HG02610 (cell line): ENCODE results near the gene ETS1.

ENCODE experiments used
- ATAC-seq: cut with Tn5 transposase; IDR thresholded peaks from one replicate; pipeline ENCODE4 v1.9.1; 2021; ENCODE audit warnings: mild to moderate bottlenecking, moderate library complexity; ENCODE audit not compliant: unreplicated experiment

ETS1 gene, protein sequence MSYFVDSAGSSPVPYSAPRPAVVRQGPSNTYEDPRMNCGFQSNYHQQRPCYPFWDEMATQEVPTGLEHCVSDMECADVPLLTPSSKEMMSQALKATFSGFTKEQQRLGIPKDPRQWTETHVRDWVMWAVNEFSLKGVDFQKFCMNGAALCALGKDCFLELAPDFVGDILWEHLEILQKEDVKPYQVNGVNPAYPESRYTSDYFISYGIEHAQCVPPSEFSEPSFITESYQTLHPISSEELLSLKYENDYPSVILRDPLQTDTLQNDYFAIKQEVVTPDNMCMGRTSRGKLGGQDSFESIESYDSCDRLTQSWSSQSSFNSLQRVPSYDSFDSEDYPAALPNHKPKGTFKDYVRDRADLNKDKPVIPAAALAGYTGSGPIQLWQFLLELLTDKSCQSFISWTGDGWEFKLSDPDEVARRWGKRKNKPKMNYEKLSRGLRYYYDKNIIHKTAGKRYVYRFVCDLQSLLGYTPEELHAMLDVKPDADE

DNA sequence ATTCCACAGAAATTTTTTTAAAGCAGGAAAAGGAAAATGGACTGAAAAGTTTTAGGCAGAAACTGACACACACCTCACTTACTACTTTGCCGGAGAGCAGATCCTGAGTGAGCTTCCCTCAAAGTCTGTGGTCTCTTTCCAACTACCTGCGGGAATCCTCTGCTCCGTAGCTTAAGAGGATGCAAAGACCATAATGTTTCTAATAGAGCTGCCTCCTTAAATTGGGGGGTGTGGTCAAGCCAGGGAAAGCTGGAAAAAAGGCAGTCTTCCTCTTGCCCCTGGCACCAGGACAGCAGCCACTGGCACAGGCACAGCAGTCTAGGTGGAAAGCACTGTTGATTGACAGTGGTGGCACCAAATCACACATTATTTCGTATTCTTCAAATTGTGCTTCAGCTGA, at the start of gene ETS1:
ETS1 (minus strand) TSS at position 144 of the 400 bp plus-strand sequence. CDS start 14,428 bp downstream, outside the sequence.
- ATAC-seq: no peak

DNA sequence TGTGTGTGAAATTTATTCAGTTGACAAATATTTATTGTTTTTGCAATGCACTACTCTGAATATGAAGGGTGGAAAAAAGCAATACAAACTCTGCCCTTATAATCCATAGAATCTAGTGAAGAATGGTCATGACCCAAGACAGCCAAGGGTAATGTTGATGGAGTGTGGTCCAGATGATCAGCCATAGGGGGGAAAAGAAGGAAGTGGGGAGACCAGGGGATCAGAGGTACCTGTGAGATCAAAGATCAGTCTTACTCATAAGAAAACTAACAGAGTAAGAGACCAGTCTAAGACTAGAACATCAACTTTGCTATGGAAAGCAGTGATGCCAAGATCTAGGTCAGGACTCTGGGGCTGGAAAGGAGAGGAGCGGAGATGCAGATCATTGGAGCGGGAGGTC, 47.0 kb upstream of the ETS1 start:
- no peak for ATAC-seq

DNA sequence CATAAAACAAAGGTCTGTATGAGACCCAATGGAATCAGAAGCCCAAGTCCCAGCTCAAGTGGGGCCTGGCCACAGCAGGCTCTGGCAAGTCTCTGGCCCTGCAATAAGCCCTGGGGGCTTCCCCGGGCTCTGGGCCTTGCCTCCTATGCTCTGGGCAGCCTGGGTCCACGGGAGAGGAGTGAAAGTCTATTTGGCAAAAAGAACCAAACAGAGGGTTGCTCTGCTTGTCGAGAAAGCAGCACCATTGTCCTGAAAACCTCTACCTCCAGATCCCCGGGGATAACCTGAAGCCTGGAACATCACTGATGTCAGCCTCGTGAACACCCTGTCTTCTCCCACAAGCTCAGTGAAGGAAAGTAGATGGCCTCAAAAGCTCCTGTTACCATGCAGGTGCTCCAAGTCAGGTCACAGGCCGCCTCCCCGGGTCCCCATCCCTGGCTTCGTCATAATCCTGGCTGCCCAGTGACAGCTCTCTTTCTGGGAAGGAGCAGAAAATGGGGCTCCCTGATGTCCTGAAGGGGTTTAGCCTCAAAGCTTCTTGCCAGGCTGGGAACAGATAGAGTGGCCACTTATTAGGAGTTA, 46.1 kb upstream of the ETS1 start:
- ATAC-seq: no peak

DNA sequence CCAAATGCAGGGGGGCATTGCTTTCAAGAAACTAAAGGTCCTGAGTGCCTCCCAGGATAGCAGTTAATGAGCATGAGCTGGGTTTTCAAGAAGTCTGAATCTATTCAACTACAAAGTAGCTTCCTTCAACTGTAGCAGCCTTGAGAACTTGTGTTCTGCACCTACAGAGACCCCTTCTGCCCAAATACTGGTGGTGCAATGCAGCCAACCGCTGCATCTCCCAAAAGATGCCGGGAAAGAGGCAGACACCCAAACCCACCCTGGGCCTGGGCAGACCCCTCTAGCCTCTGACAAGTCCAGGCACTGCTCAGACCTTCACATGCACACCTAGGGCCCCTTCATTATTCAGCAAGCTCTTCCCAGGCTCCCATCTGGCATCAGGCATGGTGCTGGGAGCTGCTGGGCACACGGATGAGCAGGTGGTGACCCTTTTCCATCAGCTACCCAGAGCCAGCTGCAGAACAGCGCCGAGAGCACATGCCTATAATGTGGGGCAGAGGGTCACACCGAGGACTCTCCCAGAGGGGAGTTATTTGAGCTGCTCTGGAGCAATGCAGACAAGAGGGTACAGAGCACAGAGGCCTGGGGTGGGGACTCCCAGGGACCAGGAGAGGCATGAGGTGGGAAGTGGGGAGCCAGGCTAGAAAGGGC, 44.9 kb upstream of the ETS1 start:
- ATAC-seq: no peak

DNA sequence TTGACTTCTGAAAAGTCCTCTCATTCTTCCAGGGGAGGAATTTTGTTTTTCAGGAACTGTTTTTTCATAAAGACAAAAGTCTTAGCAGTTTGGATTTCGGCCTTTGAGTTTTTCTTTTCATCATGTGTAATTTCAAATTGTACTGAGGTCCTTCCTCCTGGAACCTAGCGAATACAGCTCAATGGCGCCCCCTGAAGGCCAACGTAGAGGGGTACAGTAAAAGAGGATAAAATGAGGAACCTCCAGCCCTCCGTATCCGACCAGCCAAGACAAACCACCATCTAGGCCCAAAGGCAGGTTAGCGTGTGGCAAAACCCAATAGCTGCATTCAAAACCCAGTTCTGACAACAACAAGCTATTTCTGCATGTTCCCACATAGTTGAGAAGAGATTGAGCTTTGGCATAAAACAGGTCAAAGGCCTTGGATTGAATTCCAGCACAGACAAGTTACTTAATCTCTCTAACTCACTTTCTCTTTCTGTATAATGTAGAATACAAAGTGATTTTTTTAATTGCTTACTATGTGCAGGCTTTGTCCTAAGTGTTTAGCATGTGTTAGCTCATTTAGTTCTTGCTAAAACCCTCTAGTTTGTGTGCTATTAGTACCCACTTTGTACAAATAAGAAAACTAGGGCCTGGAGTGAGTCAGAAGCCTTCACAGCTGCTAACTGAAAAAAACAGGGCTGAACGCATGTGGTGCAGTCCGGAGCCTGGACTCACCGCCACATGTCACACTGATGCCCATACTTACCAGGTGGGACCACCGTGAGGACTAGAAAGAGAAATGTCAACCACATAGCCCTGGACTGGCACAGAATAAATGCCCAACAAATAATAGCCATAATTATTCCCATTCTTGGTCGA, 43.2 kb upstream of the ETS1 start:
- peak; percentile 60 for ATAC-seq

DNA sequence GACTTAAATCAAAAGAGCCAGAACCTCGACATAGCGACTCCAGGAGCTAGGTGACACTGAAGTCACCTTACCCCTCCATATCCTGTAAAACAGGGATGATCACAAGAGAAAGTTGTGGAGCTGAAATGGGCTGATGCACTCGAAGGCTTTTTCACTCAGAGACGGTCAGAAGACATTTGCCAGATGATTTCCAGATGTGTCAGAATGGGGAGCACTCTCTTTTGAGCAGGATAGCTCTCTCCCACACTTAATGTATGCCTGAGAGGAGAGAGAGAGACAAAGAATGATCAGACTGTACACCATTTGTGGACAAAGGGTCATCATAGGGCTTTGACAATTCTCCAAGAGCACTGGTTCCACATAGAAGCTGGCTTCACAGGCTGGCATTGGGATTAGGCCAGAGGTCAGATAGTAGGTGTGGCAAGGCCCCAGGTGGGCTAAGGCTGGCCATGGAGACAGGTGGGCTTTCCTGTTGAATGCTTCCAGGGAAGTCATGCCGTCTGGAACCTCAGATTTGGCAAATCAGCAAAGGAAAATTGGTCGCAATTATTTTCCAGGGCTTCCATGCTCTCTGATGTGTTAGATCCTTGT, 42.3 kb upstream of the ETS1 start:
- ATAC-seq: no peak

DNA sequence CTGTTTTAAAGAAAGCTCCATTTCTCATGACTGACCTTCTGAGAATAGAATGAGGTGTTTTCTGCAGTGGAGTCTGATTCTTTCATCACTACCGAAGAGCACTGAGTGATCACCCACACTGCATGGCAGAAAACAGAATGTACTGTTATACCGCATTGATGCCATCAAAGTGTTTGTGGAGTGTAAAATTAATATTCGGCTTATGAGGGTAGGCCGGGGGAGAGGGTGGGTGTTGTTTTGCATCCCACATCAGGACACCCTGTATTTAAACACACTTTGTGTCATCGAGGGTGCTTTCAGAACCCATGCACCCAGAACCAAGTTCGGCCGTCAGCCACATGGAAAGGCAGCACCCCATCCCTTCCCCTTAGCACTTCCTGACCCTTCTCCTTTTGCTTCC, 41.3 kb upstream of the ETS1 start:
- ATAC-seq: no peak

DNA sequence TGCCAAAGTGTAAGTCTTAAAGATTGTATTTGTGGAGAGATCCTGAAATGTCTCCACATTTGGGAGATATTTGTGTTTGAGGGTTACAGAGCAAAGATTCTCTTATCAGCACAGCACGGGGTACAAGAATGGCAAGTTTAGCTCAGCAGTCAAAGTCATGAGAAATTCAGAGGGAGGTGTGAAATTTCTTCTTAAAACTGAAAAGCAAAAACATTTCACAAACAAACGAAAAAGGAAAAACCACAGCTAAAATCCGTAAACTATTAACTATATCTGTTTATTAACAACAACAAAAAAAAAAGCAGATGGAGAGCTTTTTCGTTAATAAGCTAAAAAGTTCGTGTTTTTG, 40.9 kb upstream of the ETS1 start:
- ATAC-seq: peak; percentile 15

DNA sequence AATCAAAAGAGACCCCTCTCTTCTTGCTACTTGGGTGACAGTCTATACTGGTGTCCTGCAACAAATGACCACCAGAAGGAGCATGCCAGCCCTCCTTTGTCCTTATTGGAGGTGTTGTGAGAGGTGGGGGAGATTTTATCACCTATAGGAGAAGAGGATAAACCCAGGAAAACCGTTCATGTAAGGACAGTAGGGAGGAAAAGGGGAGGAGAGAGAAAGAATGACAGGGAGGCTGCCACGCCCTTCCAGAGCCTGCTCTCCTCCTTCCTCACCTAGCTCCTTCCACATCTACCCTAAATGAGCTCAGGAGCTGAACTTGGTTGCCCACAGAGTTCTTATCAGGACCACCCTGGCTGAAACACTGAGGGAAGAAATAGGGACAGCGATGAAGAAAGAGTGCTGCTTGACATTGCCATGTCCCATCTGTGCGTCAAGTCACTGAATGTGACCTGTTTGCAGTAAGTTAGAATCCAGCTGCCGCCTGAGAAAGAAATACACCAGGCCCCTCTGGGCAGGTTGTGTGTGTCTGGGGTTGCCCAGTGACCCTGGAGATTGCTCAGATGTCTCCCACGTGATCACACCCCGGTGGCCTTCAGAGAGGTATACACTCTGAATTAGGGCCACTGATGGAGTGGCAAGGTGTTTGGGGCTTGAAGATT, 40.4 kb upstream of the ETS1 start:
- peak; percentile 28 for ATAC-seq

DNA sequence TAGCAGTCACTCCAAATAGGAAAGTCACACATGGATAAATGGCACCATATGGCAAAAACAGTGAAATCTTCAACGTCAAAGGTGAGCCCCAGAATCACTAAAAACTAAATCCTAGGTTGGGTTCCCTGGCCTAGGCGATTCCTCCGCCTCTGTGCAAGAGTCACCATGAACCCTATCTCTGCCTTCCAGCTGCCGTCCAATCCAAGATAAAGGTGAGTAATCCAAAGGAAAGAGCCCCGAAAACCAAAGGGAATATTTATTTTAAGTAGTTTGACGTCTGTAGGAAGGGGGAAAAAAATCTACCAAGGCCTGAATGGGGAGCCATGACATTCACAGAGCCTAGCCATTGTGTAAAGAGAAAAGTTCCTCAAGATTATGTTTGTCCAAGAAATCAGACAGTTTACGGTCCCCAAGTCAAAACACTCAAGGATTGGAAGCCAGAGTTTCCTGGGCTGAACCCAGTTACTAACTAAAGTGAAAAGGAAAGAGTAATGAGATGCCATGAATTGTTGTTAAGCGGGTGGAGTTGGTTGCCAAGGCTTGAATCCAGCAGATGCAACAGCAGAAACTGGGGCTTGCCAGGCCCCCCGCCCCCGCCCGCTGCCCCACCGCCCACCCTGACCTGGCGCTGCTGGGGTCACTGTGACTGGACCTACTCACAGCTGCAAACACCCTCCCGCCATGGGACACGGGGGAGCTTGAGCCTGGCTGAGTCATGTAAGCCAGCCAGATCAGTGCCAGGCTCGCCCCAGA, 39.7 kb upstream of the ETS1 start:
- no peak for ATAC-seq

DNA sequence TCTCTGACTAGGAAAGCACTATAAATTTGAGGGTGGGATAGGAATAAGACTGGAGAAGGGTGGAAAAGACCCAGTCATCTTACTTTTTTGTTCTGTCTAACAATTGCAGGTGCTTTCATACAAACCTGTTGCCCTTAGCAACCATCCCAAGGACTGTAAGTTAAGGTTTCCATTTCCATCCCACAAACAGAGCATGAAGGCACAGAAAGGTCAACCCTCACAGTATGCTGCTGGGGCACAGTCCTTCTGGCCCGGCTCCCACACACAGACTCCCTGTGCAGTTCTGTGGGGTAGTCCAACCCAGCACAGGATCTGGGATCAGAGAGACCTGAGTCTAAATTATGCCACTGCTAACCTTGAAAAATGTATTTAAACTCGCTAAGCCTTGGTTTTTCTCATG, 38.4 kb upstream of the ETS1 start:
- no peak for ATAC-seq

DNA sequence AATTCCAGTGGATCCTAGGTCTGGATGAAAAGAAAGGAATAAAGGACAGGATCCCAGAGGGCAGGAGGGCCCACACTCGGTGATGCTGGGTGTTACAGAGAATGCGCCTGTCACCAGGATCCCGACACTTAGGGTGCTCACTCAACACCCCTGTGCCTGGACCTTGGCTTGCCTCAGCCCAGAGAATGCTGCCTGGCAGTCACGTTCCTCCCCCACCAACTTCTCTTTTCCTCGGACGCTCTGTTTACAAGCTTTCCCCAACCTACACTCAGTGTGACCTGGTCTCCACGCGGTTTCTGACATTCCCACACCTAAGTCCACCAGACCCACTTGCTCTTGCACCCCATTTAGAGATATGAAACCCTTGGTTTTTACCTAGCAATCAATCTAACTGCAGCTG, 38.0 kb upstream of the ETS1 start:
- no peak for ATAC-seq

DNA sequence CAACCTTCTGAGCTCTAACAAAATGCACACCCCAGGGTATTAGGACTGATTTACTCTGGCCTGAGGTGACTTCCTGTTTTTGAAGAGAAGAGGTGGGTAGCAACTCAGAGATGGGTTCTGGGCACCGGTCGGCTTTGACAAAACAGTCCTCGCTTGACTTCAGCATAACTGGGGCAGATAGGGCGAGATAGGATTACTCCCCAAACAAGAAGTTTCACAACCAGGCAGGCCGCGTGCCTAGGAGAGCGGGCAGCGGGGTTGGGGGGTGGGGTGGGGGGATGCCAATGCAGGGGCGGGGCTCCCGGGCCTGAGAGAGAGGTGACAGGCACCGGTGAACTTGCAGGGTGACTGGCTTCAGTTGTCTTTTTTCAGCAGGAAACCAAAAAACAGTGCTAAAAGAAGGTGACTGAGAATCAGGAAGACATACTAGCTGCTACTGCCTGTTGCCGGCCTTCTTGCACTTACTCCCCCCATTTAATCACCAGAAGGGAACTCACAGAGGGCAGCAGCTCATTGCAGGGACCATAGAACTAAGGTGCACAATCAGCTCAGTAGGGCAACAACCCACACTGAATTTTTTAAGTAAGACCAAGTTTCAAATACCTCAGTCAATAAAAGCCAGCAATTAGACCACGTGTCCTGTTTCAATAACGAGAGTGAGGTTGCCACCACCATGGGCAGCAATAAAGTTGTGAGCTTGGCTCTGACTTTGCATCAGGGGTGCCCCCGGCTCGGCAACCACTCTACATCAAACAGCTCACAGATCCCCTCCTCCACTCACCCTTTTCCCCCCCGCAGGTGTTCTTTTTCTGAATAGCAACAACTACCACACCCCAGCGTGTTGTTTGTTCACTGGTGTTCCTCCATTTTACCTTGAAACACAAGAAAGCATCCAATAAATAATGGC, 37.2 kb upstream of the ETS1 start:
- no peak for ATAC-seq

DNA sequence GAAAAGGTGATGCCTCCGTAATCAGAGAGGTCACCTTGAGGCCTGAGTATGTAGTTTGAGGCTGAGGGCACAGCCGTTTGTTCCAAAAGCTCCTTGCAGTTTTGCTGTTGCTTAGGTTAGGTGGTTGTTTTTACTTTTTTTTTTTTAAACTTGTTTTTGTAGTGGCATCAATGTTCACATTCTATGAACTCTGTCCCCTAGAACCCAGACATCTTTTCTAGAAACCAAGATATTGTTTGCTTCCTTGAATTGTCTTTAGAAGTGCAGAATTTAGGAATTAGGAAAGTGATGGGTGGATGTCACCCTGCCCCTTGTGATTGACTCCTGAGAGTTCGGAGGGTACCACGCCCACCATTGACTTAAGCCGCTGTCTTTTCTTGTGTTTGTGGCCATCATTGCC, 35.7 kb upstream of the ETS1 start:
- no peak for ATAC-seq

DNA sequence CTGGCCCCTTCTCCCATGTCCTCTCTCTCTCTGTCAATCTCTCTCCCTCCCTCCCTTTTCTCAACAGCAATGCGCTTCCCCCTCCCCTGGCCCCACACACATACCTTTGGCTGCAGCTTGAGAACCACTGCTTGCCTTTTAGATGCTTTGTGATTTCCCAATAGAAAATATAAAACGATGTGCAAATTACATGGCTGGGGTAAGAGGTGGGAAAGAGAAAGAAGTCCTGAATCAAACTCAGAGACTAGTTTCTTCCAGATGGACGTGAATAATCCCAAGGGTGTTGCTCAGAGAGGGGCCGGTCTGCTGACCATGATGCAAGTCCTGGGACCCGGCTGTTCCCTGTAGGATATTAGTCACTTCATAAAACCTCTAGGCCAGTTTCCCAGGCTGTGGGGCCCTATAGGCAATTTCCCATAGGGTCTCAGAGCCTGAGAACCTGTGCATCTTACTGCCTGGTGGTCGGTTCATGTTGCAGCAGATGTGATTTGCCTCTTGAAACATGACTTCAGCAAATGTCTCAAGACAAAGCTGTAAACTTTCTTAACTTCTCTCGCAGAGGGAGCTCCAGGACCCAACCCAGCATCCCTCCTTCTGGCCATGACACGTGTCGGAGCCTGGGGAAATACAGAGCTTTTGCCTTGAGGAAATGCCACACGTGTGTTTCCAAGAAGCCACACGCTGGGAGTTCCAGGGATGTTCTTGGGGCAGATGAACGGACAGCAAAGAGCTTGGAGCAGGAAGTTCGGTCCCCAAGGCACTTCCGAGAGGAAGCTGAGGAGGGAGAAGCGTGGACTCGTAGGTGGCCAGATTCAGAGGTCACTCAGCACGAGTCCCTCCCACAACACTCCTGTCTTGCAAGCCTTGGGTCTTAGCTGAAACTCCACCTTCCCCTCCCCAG, 34.5 kb upstream of the ETS1 start:
- ATAC-seq: no peak

DNA sequence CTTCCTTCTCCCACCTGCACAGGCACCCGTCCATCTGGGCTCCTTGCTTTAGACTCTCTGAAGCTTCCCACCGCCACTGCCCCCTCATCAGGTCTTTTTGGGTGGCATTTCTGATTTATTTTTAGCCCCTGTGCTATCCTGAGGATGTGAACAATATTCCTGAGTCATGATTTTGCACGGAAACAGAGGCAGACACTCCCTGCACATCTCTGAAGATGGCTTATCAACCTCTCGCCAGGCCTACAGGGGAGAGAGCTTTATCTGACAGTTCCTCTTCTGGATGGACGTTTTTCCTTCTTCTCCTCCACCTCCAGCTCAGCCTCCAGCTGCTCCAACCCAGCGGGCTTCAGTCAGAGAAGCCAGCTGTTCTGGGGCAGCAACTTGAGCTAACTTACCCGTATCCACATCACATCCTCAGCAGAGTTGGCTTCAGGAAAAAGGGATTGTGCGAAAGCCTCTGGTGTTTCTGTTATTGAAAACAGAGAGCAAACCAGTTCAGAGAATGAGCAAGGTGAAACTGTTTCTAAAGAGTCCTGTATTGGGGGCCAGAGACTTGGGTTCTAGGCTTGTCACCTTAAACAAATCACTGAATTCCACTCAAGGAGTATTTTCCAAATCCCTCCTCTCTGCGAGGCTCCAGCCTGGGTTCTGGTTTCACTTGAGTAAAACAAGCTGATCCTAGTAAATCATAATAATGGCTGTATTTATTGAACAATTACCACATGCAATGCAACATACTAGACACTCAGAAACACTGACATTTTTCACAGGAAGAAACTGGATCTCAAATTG, 33.1 kb upstream of the ETS1 start:
- no peak for ATAC-seq
